C1 segment of cervical spinal cord (tissue), 14 donors: Measurements from ENCODE around the gene TRIM3.
A peak's percentile ranks its signal among the peaks of the same experiment; 100 is the strongest.

Source experiments
- DNase-seq, 14 donors: peaks; one replicate each; lab custom pipeline; 2025; lab: John Stamatoyannopoulos, UW

The TRIM3 gene

GRCh38 chr11:6438979-6439571 is 34.7 kb downstream of the TRIM3 start:
- peak in 4 of 14 donors; percentile 7 to 26 (median 13) for DNase-seq

- DNase-seq = no peak
These were observed 35.7 kb downstream of the TRIM3 start for GRCh38 chr11:6437993-6438392.

- no peak for DNase-seq
These were observed 36.3 kb downstream of the TRIM3 start for GRCh38 chr11:6437423-6437822.

- DNase-seq = no peak
These were observed 39.6 kb downstream of the TRIM3 start for GRCh38 chr11:6433998-6434660.

- DNase-seq = no peak
These were observed 41.9 kb downstream of the TRIM3 start for GRCh38 chr11:6431861-6432260.

- no peak for DNase-seq
These were observed 46.2 kb downstream of the TRIM3 start for GRCh38 chr11:6427516-6427915.

GRCh38 chr11:6420677-6421076 is 53.1 kb downstream of the TRIM3 start:
- no peak for DNase-seq

GRCh38 chr11:6419009-6419631 is 54.6 kb downstream of the TRIM3 start, which contains the start of gene APBB1:
Gene APBB1, minus strand, starts transcription at chr11:6419094. Its CDS starts 7,747 bp downstream, at chr11:6411347.
- DNase-seq = peak in 13 of 14 donors; percentile 24 to 86 (median 78)

- peak in 3 of 14 donors; percentile 66 to 74 (median 67) for DNase-seq
These were observed 55.2 kb downstream of the TRIM3 start for GRCh38 chr11:6418557-6419008.

- peak in 4 of 14 donors; percentile 32 to 66 (median 53) for DNase-seq
These were observed 55.7 kb downstream of the TRIM3 start for GRCh38 chr11:6417907-6418556.

- no peak for DNase-seq
These were observed 57.9 kb downstream of the TRIM3 start for GRCh38 chr11:6415797-6416196.

GRCh38 chr11:6414874-6415328 is 58.8 kb downstream of the TRIM3 start:
- no peak for DNase-seq

GRCh38 chr11:6413791-6414201 is 59.9 kb downstream of the TRIM3 start:
- peak in 1 of 14 donors; percentile 30 for DNase-seq

GRCh38 chr11:6411594-6412031 is 62.1 kb downstream of the TRIM3 start:
- DNase-seq = peak in 13 of 14 donors; percentile 33 to 89 (median 76)

GRCh38 chr11:6410695-6411430 is 62.9 kb downstream of the TRIM3 start:
- DNase-seq = peak in 5 of 14 donors; percentile 59 to 83 (median 72)

- DNase-seq = no peak
These were observed 67.4 kb downstream of the TRIM3 start for GRCh38 chr11:6406370-6406769.

GRCh38 chr11:6405846-6406245 is 67.9 kb downstream of the TRIM3 start:
- DNase-seq = peak in 1 of 14 donors; percentile 92

GRCh38 chr11:6405052-6405667 is 68.6 kb downstream of the TRIM3 start:
- DNase-seq = peak in 8 of 14 donors; percentile 38 to 76 (median 50)

GRCh38 chr11:6404342-6405051 is 69.2 kb downstream of the TRIM3 start:
- peak in 6 of 14 donors; percentile 28 to 72 (median 48) for DNase-seq

- no peak for DNase-seq
These were observed 70.2 kb downstream of the TRIM3 start for GRCh38 chr11:6403539-6403938.
